GM23248 (cell line): Measurements from ENCODE around the gene GNAI2. TPM values are rescaled to one million over a fixed set of nuclear protein-coding genes. Genes with fewer than 3 reads are reported as not detected.

Experiments
- DNase-seq: peaks from one replicate; pipeline ENCODE4 v3.0.0-alpha.2; 2015
- H2AFZ ChIP-seq: fragments of 200-600 bp; sonication (generic); 2 replicates; pipeline ENCODE4 v1.6.1; 2016; ENCODE audit warnings: antibody characterized with exemption
- H3F3A ChIP-seq: fragments of 200-600 bp; sonication (generic); 2 replicates; pipeline ENCODE4 v1.6.1; 2016; ENCODE audit warnings: mild to moderate bottlenecking, antibody characterized with exemption, mixed run types; ENCODE audit not compliant: insufficient read depth
- H3K27ac ChIP-seq: fragments of 200-600 bp; sonication (generic); 2 replicates; pipeline ENCODE4 v1.5.1; 2016; ENCODE audit warnings: mild to moderate bottlenecking
- H3K27me3 ChIP-seq: fragments of 200-600 bp; sonication (generic); replicated peaks from 2 replicates; pipeline ENCODE4 v1.6.1; 2016; ENCODE audit warnings: mild to moderate bottlenecking; ENCODE audit not compliant: insufficient read depth
- H3K36me3 ChIP-seq: fragments of 200-600 bp; sonication (generic); 2 replicates; pipeline ENCODE4 v1.6.1; 2016; ENCODE audit warnings: low read depth, mild to moderate bottlenecking
- H3K4me1 ChIP-seq: fragments of 200-600 bp; sonication (generic); 2 replicates; pipeline ENCODE4 v1.6.1; 2016; ENCODE audit warnings: mild to moderate bottlenecking; ENCODE audit not compliant: insufficient read depth
- H3K4me2 ChIP-seq: fragments of 200-600 bp; sonication (generic); one replicate; pipeline ENCODE4 v1.6.1; 2016; ENCODE audit warnings: mild to moderate bottlenecking; ENCODE audit not compliant: unreplicated experiment
- H3K4me3 ChIP-seq: fragments of 200-600 bp; sonication (generic); 2 replicates; pipeline ENCODE4 v1.5.1; 2016; ENCODE audit warnings: mild to moderate bottlenecking
- H3K79me2 ChIP-seq: fragments of 200-600 bp; sonication (generic); 2 replicates; pipeline ENCODE4 v1.6.1; 2016; ENCODE audit warnings: mild to moderate bottlenecking; ENCODE audit not compliant: insufficient read depth
- H3K9ac ChIP-seq: fragments of 200-600 bp; sonication (generic); 2 replicates; pipeline ENCODE4 v1.6.1; 2016; ENCODE audit warnings: mild to moderate bottlenecking
- H3K9me2 ChIP-seq: fragments of 200-600 bp; sonication (generic); 2 replicates; pipeline ENCODE4 v1.6.1; 2016; ENCODE audit warnings: mixed run types, mild to moderate bottlenecking, moderate library complexity; ENCODE audit not compliant: insufficient read depth
- H3K9me3 ChIP-seq: fragments of 200-600 bp; sonication (generic); one replicate; pipeline ENCODE4 v1.6.1; 2017; ENCODE audit warnings: low read depth
- H4K20me1 ChIP-seq: fragments of 200-600 bp; sonication (generic); 2 replicates; pipeline ENCODE4 v1.6.0; 2016; ENCODE audit not compliant: insufficient read depth
- EZH2 ChIP-seq: fragments of 200-600 bp; sonication (generic); IDR thresholded peaks from 2 replicates; pipeline ENCODE4 v1.6.1; 2018; ENCODE audit warnings: antibody characterized with exemption, mild to moderate bottlenecking; ENCODE audit not compliant: insufficient read depth, poor library complexity, severe bottlenecking
- EZH2phosphoT487 ChIP-seq: fragments of 200-600 bp; sonication (generic); IDR thresholded peaks from 2 replicates; pipeline ENCODE4 v1.6.1; 2018; ENCODE audit warnings: antibody characterized with exemption, moderate library complexity, mild to moderate bottlenecking, low read depth; ENCODE audit not compliant: insufficient read depth
- WGBS, 2 experiments: methylation state at CpG; one replicate each; pipeline ENCODE4 v1.1.6; 2015 to 2017; ENCODE audit warnings: low lambda C conversion rate in 2 of 2, low coverage in 1 of 2; ENCODE audit errors: missing lambda C conversion rate in 2 of 2; 5-methylcytosine and 5-hydroxymethylcytosine counted together
- in situ Hi-C: fragments of 300-500 bp; cut with MboI; formaldehyde crosslinking; loops from 2 replicates; pipeline ENCODE4 v1.15.0; 2020
- polyA plus RNA-seq: library from polyadenylated mRNA; unstranded; fragments of >200 nt; fragmentation: Nextera tagmentation; extraction: Ambion mirVana; gene quantifications from 2 replicates; pipeline ENCODE4 v1.2.1, GENCODE V29; 2016
- total RNA-seq: library from RNA; depleted of rRNA; stranded (reverse); fragments of >200 nt; shearing (Covaris generic); gene quantifications from 2 replicates; pipeline ENCODE4 v1.2.3, GENCODE V29; 2014

GNAI2 gene
- total and polyA plus RNA-seq, 2 experiments from 2014 or later: 424 to 427 TPM

DNA sequence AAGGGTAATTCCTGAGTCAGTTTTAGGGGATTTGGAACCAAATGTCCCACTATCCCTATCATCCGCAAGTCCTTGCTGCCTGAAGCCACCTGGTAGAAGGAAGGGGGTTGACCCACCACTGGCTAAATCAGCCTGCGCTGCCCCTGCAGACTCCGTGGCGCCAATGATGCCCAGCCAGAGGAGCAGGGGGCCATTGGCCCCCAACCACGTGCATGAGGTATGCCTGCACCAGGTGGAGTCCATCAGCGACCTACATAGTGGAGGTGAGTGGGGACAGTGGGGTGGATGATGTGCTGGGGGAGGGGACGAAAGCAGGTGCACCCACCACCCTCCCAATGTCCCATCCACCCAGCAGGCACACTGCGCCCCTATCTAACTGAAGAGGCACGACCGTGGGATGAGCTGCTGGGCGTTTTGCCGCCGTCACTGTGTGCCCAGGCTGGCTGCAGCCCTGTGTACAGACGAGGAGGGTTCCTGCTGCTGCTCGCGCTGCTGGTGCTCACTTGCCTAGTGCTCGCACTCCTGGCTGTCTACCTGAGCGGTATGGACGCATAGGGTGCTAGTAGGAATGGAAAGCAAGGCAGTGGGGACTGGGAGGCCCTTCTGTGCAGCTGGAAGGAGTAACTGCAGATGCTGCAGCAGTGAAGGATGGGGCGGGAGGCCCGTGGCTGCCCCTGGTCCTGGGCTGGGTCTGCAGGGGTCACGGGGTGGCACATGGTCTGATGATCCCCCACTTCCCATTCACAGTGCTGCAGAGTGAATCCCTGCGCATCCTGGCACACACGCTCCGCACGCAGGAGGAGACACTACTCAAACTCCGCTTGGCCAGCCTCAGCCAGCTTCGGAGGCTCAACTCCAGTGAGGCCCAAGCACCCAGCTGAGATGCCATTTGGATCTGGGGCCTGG, 50.6 kb downstream of the GNAI2 start:
- Histone ChIP-seq H3K9me3 (no peaks in the 10 kb centered on the region), H3K79me2 (peaks cover 21% of the 10 kb centered on the region), H2AFZ (no peak overlapping the region), H3F3A (no peaks in the 10 kb centered on the region), H3K9me2 (no peaks in the 10 kb centered on the region), H3K36me3 (no peaks in the 10 kb centered on the region; the same call in 1 of the 2 replicates), H3K4me3 (no peak overlapping the region), H3K4me2 (no peak overlapping the region), H3K27ac (no peak overlapping the region), H3K27me3 (no peaks in the 10 kb centered on the region), H3K9ac (no peak overlapping the region), H3K4me1 (no peaks in the 10 kb centered on the region; the same call in 1 of the 2 replicates), H4K20me1 (no peaks in the 10 kb centered on the region)
- no peak for DNase-seq
- 86 to 87% methylated on average over 28 of the region's 28 CpGs for WGBS, 2 experiments
- in situ Hi-C loops: no loop called here
- TF ChIP-seq EZH2: no peak
- no peak for TF ChIP-seq EZH2phosphoT487

DNA sequence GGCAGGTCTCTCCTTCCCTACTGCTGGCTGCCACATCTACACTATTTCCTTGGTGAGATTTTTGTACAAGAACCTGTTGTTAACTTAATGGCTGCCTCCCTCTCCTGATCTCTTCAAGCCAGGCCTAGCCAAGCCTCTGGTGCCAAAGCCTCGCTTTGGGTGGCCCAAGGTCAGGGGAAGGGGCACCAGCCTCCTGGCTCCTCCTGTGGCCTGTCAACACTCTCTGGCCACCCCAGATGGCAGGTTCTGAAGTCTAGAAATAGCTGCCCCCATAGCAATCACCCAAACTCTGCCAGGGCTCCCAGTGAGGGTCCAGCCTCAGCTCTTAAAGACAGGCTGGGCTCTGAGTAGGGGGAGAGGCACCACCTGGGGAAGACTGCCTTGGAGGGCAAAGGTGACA, 51.3 kb downstream of the GNAI2 start:
- Histone ChIP-seq H2AFZ (no peak overlapping the region), H3F3A (no peaks in the 10 kb centered on the region), H4K20me1 (no peaks in the 10 kb centered on the region), H3K79me2 (peaks cover 28% of the 10 kb centered on the region), H3K4me1 (no peaks in the 10 kb centered on the region; the same call in 1 of the 2 replicates), H3K9me2 (no peaks in the 10 kb centered on the region), H3K9ac (no peak overlapping the region), H3K36me3 (no peaks in the 10 kb centered on the region; the same call in 1 of the 2 replicates), H3K27me3 (no peaks in the 10 kb centered on the region), H3K4me3 (no peak overlapping the region), H3K9me3 (no peaks in the 10 kb centered on the region), H3K4me2 (no peak overlapping the region), H3K27ac (no peak overlapping the region)
- in situ Hi-C loops: no loop called here
- DNase-seq: no peak
- WGBS, 2 experiments: 100% methylated on average over 1 of the region's 1 CpG
- TF ChIP-seq EZH2 (no peak), EZH2phosphoT487 (no peak)

DNA sequence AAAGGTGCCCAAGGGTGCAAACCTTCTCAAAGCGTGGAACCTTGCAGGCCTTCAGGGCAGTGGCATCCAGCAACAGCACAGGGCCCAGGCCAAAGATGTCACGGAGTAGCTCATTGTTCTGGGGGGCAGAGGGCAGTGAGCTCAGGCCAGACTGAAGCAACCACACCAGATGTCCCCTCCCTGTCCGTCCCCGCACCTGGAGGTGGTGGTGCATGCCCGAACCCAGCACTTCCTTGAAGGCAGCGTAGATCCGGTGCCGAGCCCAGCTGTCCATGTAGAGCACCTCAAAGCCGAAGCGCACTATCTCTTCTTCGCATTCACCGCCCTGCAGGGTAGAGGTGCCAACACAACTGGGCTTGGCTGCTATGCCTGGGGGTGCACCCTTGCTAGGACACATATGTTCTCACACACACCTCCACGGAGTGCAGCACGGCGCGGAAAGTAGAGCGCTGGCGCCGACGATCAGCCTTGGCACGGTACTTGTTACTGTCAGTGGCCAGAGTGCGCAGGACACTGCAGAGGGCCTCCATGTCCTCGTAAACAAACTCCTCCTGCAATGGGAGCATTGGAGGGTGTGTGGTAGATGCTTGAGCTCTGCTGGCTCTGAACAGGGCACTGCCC, 52.5 kb downstream of the GNAI2 start:
- Histone ChIP-seq H3K4me1 (peaks cover 5% of the 10 kb centered on the region; the same call in 1 of the 2 replicates), H3K9me2 (no peaks in the 10 kb centered on the region), H3K36me3 (no peaks in the 10 kb centered on the region; the same call in 1 of the 2 replicates), H3K27ac (no peak overlapping the region), H3K9me3 (no peaks in the 10 kb centered on the region), H4K20me1 (no peaks in the 10 kb centered on the region), H3F3A (no peaks in the 10 kb centered on the region), H3K4me3 (no peak overlapping the region), H2AFZ (no peak overlapping the region), H3K79me2 (peaks cover 28% of the 10 kb centered on the region), H3K9ac (no peak overlapping the region), H3K27me3 (no peaks in the 10 kb centered on the region), H3K4me2 (no peak overlapping the region)
- DNase-seq: no peak
- no peak for TF ChIP-seq EZH2phosphoT487
- TF ChIP-seq EZH2: no peak
- WGBS, 2 experiments: 91 to 95% methylated on average over 23 of the region's 23 CpGs
- in situ Hi-C loops: no loop called here

DNA sequence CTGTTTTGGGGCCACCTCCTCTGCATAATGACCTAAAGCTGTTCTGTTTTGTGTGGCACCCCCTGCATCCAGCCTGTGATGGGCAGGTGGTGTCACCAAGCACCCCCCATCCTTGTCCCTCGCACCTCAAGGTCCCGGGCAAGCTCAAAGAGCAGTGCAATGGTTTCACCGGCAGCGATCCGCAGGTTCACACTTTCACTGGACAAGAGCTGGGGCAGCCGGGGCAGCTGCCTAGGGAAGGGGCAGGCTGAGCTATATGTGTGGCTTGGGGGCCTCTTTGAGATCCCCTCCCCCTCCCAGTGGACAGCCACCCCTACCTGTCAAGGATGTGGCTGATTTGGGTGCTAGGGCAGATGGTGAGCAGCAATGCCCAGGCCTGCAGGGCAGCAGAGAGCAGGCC, 53.1 kb downstream of the GNAI2 start:
- no peak for DNase-seq
- Histone ChIP-seq H3K4me1 (peaks cover 5% of the 10 kb centered on the region; the same call in 1 of the 2 replicates), H4K20me1 (no peaks in the 10 kb centered on the region), H2AFZ (no peak overlapping the region), H3K9me3 (no peaks in the 10 kb centered on the region), H3K4me2 (no peak overlapping the region), H3F3A (no peaks in the 10 kb centered on the region), H3K36me3 (no peaks in the 10 kb centered on the region; the same call in 1 of the 2 replicates), H3K79me2 (peaks cover 28% of the 10 kb centered on the region), H3K9me2 (no peaks in the 10 kb centered on the region), H3K27me3 (no peaks in the 10 kb centered on the region), H3K4me3 (no peak overlapping the region), H3K9ac (no peak overlapping the region), H3K27ac (no peak overlapping the region)
- TF ChIP-seq EZH2phosphoT487 (no peak), EZH2 (no peak)
- in situ Hi-C loops: no loop called here
- 89 to 93% methylated on average over 6 of the region's 6 CpGs for WGBS, 2 experiments
